ENCODE results near the gene GRM6.

DNA sequence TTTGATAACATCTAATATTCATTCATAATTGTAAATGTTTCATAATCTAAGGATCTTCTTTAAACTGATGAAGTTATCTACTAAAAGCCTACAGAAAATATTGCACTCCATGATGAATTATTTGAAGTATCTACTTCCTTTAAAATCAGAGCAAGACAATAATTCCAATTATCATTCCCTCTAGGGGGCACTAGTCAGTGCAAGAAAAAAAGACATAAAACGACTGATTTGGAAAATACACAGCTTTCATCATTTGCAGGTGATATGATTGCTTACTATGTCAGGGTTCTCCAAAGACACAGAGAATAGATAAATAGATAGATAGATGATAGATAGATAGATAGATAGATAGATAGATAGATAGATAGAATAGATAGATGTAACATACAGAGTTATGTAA lies 13.5 kb upstream of the GRM6 start:
- TF ChIP-seq, protein P1, sequence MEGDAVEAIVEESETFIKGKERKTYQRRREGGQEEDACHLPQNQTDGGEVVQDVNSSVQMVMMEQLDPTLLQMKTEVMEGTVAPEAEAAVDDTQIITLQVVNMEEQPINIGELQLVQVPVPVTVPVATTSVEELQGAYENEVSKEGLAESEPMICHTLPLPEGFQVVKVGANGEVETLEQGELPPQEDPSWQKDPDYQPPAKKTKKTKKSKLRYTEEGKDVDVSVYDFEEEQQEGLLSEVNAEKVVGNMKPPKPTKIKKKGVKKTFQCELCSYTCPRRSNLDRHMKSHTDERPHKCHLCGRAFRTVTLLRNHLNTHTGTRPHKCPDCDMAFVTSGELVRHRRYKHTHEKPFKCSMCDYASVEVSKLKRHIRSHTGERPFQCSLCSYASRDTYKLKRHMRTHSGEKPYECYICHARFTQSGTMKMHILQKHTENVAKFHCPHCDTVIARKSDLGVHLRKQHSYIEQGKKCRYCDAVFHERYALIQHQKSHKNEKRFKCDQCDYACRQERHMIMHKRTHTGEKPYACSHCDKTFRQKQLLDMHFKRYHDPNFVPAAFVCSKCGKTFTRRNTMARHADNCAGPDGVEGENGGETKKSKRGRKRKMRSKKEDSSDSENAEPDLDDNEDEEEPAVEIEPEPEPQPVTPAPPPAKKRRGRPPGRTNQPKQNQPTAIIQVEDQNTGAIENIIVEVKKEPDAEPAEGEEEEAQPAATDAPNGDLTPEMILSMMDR (IDR thresholded peaks at IDR 0.05), result no peak
- no peak for TF ChIP-seq POLR2A (IDR thresholded peaks at IDR 0.05)
